HG02938 (cell line): Measurements from ENCODE around the gene GSK3B.
A peak's percentile ranks its signal among the peaks of the same experiment; 100 is the strongest.
"Not testable (repeated sequence)": the region's sequence is repeated elsewhere in the genome, so short reads cannot be mapped to it uniquely, and the experiment has no call there.

ENCODE experiments used
- ATAC-seq: cut with Tn5 transposase; IDR thresholded peaks from one replicate; pipeline ENCODE4 v1.9.1; 2021; ENCODE audit warnings: mild to moderate bottlenecking, moderate library complexity; ENCODE audit not compliant: unreplicated experiment

Gene GSK3B

DNA sequence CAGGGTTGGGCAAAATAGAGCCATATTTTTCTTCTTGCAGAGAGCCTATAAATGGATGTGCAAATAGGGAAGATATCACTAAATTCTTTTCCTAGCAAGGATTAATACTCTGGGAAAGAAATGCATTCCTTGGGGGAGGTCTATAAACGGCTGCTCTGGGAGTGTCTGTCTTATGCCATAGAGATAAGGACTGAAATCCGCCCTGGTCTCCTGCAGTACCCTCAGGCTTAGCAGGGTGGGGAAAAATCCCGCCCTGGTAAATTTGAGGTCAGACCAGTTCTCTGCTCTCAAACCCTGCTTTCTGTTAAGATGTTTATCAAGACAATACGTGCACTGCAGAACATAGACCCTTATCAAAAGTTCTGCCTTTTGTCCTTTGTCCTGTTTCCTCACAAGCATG lies 205.6 kb downstream of the GSK3B start:
- ATAC-seq, result not testable (repeated sequence)

GRCh38 chr3:119885746-119886530 lies 208.3 kb downstream of the GSK3B start:
- no peak for ATAC-seq

DNA sequence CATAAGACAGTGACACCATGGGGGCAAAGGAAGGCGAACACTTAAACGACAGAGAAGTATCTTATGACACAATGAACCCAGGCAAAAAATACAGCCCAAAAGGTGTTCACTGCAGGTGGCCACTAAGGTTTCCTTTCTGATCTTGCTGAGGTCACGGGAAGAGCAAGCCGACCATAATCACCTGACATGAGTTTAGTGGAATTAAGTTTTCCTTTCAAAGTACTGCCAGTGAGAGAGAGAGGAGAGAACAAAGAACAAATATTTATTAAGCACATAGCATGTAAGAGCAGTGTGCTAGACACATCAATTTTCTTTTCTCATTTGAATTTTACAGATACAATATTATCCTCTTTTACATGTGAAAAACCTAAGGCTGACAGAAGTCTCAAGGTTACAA lies 210.1 kb downstream of the GSK3B start:
- no peak for ATAC-seq

GRCh38 chr3:119883461-119884160 lies 210.6 kb downstream of the GSK3B start:
- ATAC-seq, result no peak

- no peak for ATAC-seq
Observed at GRCh38 chr3:119880966-119881365, 213.3 kb downstream of the GSK3B start.

- ATAC-seq, result no peak
Observed at GRCh38 chr3:119873646-119874045, 220.6 kb downstream of the GSK3B start.

- ATAC-seq, result no peak
Observed at GRCh38 chr3:119872773-119873172, 221.5 kb downstream of the GSK3B start.

DNA sequence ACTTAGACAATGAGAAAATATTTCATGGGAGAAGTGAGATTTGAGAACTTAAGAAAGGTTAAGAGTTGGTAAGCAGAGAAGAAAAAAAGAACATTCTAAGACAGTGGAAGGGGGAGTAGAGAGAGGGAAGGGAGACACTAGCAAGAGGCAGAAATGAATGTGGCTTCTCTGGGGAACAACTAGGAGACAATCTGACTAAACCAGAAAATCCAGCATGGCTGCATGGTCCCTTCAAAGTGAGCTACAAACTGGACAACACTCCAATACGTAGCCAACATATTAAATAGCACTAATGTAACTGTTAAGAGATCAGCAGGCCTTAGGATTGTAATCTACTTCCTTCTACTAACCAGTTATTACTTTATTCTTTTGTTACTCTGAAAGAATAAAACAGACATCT lies 222.7 kb downstream of the GSK3B start:
- ATAC-seq, result no peak

DNA sequence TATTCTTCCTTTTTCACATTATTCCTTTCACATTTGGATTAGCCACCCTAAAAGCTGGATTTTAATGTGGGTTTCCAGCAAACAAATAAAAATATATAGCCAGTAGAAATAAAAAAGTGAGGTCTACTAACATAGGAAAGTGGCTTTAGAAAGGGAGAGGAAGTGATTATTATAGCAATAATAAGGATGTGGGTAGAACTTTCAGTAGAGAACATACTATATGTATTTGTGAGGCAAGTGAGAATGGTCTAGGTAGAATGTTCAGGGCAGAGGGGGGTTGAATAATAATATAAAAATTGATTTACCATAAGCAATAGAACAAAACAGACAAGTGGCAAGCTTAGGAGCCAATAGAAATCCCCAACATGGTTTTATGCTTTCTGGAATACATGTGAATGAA lies 223.7 kb downstream of the GSK3B start:
- ATAC-seq, result no peak

DNA sequence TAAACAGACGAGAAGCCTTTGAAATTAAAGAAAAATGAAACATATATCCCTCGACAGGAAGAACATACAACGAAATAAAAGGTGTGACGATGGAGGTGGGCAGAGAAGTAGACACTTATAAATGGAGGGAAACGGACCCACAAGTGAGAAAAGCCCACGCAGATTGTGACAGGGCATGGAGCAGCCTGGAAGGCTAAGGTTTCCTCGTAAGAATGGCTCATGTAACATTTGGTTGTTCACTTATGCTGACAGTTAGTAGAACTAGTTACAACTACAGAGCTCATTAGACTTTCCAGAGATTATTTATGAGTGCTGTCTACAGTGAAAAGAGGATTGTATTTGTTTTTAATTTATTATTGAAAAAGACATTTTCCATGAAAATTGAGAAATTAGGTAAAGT lies 229.8 kb downstream of the GSK3B start:
- no peak for ATAC-seq

GRCh38 chr3:119862616-119863015 lies 231.6 kb downstream of the GSK3B start:
- ATAC-seq, result no peak

GRCh38 chr3:119861681-119862080 lies 232.6 kb downstream of the GSK3B start:
- no peak for ATAC-seq

DNA sequence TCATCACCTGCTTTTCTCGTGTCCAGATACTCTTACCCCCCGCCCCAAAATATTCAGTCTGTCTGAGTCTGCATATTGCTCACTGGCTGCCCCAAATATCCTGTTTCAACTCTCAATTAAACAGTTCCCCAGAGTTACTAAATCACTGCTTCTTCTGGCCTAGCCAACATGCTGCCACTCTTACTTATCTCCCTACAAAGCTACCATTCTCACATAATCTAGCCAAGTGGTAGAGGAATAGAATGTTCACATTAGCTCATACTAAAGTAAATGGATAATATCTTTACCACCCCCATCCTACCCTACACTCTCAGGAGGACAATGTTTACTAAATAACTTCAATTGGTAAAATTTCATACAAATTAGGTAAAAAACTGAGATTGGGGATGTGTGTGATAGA lies 234.5 kb downstream of the GSK3B start:
- no peak for ATAC-seq

- ATAC-seq, result no peak
Observed at GRCh38 chr3:119858957-119859356, 235.3 kb downstream of the GSK3B start.

GRCh38 chr3:119856695-119857094 lies 237.6 kb downstream of the GSK3B start:
- ATAC-seq, result no peak

- no peak for ATAC-seq
Observed at GRCh38 chr3:119849126-119849525, 245.1 kb downstream of the GSK3B start.

DNA sequence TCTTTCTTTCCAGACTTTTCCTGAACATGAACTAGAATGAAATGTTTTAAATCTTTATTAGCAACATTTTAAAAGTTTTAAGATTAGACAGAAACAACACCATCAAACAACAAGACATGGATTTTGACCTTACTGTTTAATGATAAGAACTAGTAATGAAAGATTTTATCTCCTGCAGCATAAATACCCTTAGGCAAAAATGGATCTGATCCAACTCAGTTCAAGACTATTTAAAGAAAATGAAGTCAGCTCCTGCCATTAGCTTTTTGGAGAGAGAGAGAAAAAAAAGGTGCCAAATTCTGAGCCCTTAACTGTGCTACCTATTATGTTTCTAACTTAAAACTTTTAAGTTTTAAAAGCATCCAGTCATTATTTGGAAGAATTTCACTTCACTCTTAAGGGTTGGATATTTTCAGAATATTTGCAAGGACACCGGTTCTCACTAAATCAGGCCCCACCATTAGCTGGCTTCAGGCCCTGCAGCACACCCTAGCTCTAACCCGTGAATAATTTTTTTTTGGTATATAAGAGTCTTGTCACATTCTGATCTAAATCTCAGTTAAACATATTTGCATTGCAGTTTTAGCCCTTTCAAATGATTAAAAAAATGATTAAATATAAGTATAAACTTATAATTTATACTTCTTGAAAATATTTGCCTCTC lies 252.3 kb downstream of the GSK3B start:
- ATAC-seq, result no peak

DNA sequence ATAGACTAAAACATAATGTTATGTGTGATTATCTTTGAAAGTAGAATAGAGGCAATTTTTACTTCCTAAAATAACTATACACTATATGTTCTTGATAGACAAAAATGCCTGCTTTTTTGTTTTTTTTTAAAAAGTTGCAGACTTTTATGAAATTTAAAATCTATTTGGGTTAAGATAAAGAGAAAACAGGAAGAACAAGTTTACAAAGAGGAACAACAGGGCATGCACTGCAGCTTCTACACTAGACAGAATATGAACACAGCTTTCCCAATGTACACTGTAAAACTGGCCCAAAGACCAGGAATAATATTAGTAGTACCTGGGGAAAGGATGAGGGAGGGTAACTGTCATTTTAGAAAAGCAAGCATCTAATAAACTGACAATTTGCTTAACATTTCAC lies 258.7 kb downstream of the GSK3B start:
- no peak for ATAC-seq

- peak; percentile 55 for ATAC-seq
Observed at GRCh38 chr3:119834754-119835370, 259.4 kb downstream of the GSK3B start.

DNA sequence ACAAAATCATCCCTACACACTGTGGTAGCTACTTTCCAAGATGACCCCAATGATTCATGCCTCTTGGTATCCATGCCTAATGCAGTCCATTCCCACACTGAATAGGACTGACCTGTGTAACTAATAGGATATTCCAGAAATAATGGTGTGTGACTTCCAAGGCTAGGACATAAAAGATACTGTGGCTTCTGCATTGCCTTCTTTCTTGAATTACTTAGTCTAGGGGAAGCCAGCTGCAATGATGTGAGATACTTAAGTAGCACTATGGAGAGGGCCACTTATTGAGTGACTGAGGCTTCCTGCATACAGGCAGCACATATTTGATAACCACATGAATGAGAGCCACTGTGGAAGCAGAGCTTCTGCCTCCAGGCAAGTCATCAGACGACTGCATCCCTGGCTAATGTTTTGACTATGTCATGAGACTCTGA lies 262.3 kb downstream of the GSK3B start:
- ATAC-seq, result no peak

GRCh38 chr3:119831022-119831421 lies 263.2 kb downstream of the GSK3B start:
- ATAC-seq, result no peak
